AG04449 (cell line): ENCODE data around the gene RSPH1.

Experiments used
- CTCF ChIA-PET: fragments of 350-600 bp; formaldehyde crosslinking; extraction: SDS; loops from one replicate; lab custom pipeline; 2021; ENCODE audit warnings: antibody characterized with exemption; lab: Yijun Ruan, JAX
- POLR2A ChIA-PET: fragments of 400-600, 350-600 bp; formaldehyde crosslinking; extraction: SDS; loops from one replicate; lab custom pipeline; 2020; ENCODE audit warnings: antibody characterized with exemption, inconsistent platforms; lab: Yijun Ruan, JAX
- DNase-seq: peaks from one replicate; pipeline ENCODE4 v3.0.0-alpha.2; 2010; ENCODE audit warnings: low read depth, low spot score
- H3K4me3 ChIP-seq: 2 replicates; pipeline ENCODE4 v1.5.1; 2011; ENCODE audit warnings: low read depth, mild to moderate bottlenecking, control low read depth, low read length
- TF ChIP-seq, protein P1 (sequence below): IDR thresholded peaks from one replicate; pipeline ENCODE4 v1.5.1; 2011; ENCODE audit warnings: mild to moderate bottlenecking, moderate library complexity, low read length, control low read depth, inconsistent platforms; ENCODE audit not compliant: insufficient read depth; ENCODE audit errors: missing control alignments

The RSPH1 gene

DNA sequence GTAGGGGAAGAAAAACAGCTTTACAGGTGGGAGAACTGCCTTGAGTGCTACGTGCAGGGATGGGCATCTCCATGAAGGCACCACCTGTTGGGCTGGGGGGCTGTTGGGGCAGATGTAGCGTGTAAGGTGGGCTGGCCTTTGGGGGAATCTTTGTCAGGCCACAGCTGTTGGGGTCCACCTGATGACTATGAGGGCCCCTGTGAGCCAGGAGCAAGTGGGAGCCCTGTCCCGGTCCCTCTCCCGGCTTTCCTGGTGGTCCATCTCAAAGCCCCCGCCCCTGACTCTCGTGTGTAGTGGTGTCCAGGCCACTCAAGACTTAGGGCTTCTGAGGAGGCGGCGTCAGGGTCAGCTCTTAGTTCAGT is 31.1 kb upstream of the RSPH1 start:
- CTCF ChIA-PET, result no interaction called here

DNA sequence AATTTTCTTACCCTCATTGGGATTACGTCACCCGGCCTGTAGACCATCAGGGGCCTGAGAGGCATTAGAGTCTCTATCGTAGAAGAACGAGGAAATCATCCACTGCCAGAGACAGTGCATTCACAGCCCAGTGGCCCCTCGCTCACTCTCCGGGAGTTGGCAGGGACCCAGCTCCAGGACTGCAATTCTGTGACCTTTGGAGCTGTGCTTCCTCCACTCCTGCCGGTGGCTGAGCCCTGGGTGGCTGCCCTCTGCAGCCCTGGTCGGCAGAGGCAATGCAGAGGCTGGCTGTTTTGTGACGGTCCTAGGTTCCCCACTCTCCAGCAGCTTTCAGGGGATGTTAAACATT is 30.3 kb upstream of the RSPH1 start:
- CTCF ChIA-PET, result no interaction called here

More for the DNA sequence above, 31.1 kb upstream of the RSPH1 start:
- TF ChIP-seq, protein P1, sequence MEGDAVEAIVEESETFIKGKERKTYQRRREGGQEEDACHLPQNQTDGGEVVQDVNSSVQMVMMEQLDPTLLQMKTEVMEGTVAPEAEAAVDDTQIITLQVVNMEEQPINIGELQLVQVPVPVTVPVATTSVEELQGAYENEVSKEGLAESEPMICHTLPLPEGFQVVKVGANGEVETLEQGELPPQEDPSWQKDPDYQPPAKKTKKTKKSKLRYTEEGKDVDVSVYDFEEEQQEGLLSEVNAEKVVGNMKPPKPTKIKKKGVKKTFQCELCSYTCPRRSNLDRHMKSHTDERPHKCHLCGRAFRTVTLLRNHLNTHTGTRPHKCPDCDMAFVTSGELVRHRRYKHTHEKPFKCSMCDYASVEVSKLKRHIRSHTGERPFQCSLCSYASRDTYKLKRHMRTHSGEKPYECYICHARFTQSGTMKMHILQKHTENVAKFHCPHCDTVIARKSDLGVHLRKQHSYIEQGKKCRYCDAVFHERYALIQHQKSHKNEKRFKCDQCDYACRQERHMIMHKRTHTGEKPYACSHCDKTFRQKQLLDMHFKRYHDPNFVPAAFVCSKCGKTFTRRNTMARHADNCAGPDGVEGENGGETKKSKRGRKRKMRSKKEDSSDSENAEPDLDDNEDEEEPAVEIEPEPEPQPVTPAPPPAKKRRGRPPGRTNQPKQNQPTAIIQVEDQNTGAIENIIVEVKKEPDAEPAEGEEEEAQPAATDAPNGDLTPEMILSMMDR, result no peak
- POLR2A ChIA-PET, result no interaction called here
- DNase-seq, result no peak
- H3K4me3 ChIP-seq, result no peak overlapping the region

DNA sequence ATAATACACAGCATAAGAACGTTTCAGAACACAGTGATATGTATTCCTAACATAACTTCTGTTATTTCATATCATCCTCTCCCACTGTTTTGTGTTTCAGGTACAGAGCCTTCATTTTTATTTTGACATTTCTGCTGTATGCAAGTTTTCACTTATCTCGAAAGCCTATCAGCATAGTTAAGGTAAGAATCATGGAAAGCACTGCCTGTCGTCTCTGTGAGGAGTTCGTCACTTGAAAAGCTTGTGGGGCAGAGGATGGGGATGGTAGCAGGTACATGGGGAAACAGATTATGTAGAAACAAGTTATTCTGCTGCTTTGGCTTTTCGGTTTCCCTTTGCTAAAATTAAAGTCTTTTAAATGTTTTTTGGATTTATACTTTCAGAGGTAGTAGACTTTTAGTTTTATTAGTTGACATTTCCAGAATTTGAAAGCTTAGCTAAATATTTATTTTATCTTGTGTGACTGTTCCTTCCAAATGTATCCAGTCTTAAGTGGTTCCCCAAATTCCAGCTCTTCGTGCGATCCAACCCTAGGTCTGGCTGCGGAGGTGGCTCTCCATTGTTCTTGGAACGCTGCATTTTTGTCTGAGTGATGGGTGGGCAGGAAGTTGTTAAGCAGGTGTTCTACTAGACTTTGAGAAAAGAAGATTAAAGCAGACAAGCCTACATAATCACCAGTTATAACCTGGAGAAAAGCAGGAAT is 29.8 kb upstream of the RSPH1 start:
- no peak for DNase-seq
- TF ChIP-seq, protein P1, result no peak
- ChIA-PET CTCF (no interaction called here), POLR2A (no interaction called here)
- no peak overlapping the region for H3K4me3 ChIP-seq

More for the DNA sequence above, 30.3 kb upstream of the RSPH1 start:
- H3K4me3 ChIP-seq, result no peak overlapping the region
- DNase-seq, result no peak
- TF ChIP-seq, protein P1, result no peak
- POLR2A ChIA-PET, result no interaction called here

DNA sequence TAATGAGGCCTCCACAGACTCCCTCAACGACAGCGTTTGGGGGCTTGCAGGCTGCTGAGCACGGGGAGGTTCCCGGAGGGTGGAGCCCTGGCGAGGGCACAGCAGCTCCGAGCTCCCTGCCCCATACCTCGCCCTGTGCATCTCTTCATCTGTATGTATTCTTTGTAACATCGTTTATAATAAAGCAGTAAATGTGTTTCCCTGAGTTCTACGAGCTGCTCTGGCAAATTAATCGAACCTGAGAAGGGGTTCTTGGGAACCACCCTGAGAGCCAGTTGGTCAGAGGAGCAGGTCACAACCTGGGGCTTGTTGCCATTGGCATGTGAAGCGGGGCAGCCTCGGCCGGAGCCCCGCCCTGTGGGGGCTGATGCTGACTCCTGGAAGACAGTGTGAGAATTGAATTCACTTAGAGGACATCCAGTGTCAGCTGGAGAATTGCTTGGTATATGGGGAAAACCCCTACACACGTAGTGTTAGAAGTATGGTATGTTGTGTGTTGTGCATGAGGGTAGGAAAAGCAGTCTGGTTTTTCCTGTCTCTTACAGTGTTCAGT is 29.1 kb upstream of the RSPH1 start:
- ChIA-PET CTCF (no interaction called here), POLR2A (no interaction called here)
- no peak overlapping the region for H3K4me3 ChIP-seq
- no peak for DNase-seq
- TF ChIP-seq, protein P1, result no peak

DNA sequence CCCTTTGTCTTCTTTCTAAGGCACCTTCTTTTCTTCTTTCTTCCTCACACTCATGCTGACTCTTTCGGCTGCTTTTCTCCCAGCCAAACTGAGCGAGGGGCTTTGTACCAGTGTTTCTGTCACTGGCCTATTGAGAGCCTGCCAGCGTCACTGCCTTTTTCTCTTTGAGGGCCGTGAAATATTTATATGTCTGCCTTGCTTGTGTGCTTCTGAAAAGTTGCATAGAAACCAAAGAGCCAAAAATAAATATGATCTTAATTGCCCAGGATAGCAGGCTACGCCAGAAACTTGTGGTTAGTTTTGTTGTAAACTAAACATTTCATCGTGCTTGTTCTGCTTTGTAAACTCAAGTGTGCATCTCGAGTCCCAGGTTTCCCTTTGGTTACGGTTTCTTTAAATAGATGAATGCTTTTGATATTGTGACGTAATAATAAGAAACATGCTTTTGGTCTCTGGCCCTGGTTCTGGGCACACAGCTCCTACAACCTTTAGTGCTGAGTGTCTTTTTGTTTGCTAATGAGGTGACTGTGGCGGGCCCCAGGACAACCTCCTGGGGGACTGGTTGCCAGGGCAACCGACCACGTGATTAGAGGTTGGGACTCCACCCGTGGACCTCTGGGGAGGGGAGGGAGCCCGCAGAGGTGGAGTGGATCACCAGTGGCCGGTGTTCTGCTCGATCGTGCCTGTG is 28.5 kb upstream of the RSPH1 start:
- ChIA-PET POLR2A (no interaction called here), CTCF (no interaction called here)
- no peak for DNase-seq
- TF ChIP-seq, protein P1, result no peak
- no peak overlapping the region for H3K4me3 ChIP-seq

DNA sequence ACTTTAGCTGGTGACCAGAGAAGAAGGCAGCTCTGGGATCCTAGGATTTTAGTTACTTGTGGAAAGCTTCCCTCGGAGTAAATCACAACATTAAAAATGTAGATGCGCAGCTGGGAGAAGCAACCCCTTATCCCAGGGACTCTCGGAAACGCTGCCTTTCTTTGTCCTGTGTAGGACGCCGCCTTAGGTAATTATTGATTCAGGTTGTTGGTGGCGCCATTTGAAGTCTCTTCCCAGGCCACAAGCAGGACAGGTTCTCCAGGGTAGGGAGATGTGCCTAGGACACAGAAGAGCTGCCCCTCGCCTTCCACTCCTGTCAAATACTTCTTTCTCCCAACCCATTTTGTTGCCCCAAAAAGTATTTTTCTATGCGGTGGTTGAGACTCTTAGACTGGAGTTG is 27.9 kb upstream of the RSPH1 start:
- CTCF ChIA-PET, result no interaction called here
- POLR2A ChIA-PET, result no interaction called here
- TF ChIP-seq, protein P1, result no peak
- no peak for DNase-seq
- H3K4me3 ChIP-seq, result no peak overlapping the region
